COLO668 (cell line): Measurements from ENCODE around the gene RBKS.
"Not testable (repeated sequence)": the region's sequence is repeated elsewhere in the genome, so short reads cannot be mapped to it uniquely, and the experiment has no call there.

Experiments
- DNase-seq: peaks from one replicate; lab custom pipeline; 2025; ENCODE audit not compliant: unreplicated experiment; lab: John Stamatoyannopoulos, UW

The RBKS gene

GRCh38 chr2:27771202-27771547 lies 119.0 kb downstream of the RBKS start:
- DNase-seq = no peak

GRCh38 chr2:27766287-27766661 lies 123.9 kb downstream of the RBKS start:
- DNase-seq = no peak

- DNase-seq = no peak
Measured at GRCh38 chr2:27765621-27766286, 124.4 kb downstream of the RBKS start.

- DNase-seq = not testable (repeated sequence)
Measured at GRCh38 chr2:27764526-27764925, 125.7 kb downstream of the RBKS start.

GRCh38 chr2:27763907-27764267 lies 126.3 kb downstream of the RBKS start:
- no peak for DNase-seq

- no peak for DNase-seq
Measured at GRCh38 chr2:27762951-27763906, 127.0 kb downstream of the RBKS start.

- no peak for DNase-seq
Measured at GRCh38 chr2:27756544-27757498, 133.4 kb downstream of the RBKS start.

- no peak for DNase-seq
Measured at GRCh38 chr2:27756091-27756490, 134.1 kb downstream of the RBKS start.

GRCh38 chr2:27754831-27755230 lies 135.4 kb downstream of the RBKS start:
- DNase-seq = no peak

GRCh38 chr2:27754138-27754588 lies 136.0 kb downstream of the RBKS start:
- peak; percentile 79 for DNase-seq

GRCh38 chr2:27752551-27753237 lies 137.5 kb downstream of the RBKS start:
- DNase-seq = peak; percentile 88

- no peak for DNase-seq
Measured at GRCh38 chr2:27751377-27751776, 138.8 kb downstream of the RBKS start.

- DNase-seq = not testable (repeated sequence)
Measured at GRCh38 chr2:27748803-27749554, 141.2 kb downstream of the RBKS start.

- no peak for DNase-seq
Measured at GRCh38 chr2:27747827-27748352, 142.3 kb downstream of the RBKS start.

GRCh38 chr2:27746325-27746724 lies 143.9 kb downstream of the RBKS start:
- DNase-seq = no peak

- not testable (repeated sequence) for DNase-seq
Measured at GRCh38 chr2:27745494-27745893, 144.7 kb downstream of the RBKS start.

- no peak for DNase-seq
Measured at GRCh38 chr2:27742571-27742970, 147.6 kb downstream of the RBKS start.

GRCh38 chr2:27741673-27742072 lies 148.5 kb downstream of the RBKS start:
- DNase-seq = no peak

- DNase-seq = no peak
Measured at GRCh38 chr2:27739058-27739373, 151.2 kb downstream of the RBKS start.
